SU-DHL-6 (cell line): ENCODE measurements around the gene HOTAIR.

Source experiments
- EZH2phosphoT487 ChIP-seq: fragments of 200-600 bp; sonication (generic), shearing (Covaris generic); conservative IDR thresholded peaks from 2 replicates; pipeline ENCODE4 v1.6.1; 2018; ENCODE audit warnings: mild to moderate bottlenecking, antibody characterized with exemption, low read length, moderate library complexity, mixed read lengths
- TF ChIP-seq, protein P1 (sequence below): fragments of 200-600 bp; sonication (generic); IDR thresholded peaks from one replicate; pipeline ENCODE4 v1.5.1; 2017; ENCODE audit warnings: antibody characterized with exemption, mild to moderate bottlenecking, low read length, moderate library complexity; ENCODE audit not compliant: insufficient read depth, poor library complexity, severe bottlenecking

DNA sequence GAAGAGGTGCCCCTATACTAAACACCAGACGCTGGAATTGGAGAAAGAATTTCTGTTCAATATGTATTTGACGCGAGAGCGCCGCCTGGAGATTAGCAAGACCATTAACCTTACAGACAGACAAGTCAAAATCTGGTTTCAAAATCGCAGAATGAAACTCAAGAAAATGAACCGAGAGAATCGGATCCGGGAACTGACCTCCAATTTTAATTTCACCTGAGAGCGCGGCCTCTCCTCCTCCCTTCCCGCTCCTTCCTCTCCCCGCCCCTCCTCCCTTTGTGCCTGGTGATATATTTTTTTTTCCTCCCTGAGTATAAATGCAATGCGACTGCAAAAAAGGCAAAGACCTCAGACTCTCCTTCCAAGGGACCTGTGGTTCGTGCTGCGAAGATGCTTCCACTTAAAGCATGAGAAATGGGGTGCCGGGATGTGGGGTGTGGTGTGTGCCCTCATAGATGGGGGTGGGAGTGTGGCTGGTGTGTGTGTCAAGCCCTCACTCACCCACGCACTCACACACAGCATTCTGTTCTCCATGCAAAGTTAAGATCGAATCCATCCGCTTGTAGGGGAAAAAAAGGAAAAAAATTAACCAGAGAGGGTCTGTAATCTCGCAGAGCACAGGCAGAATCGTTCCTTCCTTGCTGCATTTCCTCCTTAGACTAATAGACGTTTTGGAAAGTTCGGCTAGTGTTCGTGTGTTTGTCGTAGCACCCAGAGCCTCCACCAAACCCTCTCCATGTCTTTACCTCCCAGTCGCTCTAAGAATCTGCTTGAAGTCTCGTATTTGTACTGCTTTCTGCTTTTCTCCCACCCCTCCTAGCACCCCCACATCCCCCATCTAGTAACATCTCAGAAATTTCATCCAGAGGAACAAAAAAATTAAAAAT is 14.7 kb upstream of the HOTAIR start:
- TF ChIP-seq, protein P1, sequence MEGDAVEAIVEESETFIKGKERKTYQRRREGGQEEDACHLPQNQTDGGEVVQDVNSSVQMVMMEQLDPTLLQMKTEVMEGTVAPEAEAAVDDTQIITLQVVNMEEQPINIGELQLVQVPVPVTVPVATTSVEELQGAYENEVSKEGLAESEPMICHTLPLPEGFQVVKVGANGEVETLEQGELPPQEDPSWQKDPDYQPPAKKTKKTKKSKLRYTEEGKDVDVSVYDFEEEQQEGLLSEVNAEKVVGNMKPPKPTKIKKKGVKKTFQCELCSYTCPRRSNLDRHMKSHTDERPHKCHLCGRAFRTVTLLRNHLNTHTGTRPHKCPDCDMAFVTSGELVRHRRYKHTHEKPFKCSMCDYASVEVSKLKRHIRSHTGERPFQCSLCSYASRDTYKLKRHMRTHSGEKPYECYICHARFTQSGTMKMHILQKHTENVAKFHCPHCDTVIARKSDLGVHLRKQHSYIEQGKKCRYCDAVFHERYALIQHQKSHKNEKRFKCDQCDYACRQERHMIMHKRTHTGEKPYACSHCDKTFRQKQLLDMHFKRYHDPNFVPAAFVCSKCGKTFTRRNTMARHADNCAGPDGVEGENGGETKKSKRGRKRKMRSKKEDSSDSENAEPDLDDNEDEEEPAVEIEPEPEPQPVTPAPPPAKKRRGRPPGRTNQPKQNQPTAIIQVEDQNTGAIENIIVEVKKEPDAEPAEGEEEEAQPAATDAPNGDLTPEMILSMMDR = peak; percentile 63
- TF ChIP-seq EZH2phosphoT487 = no peak
